HCT116 (cell line): ENCODE data around the gene CHRNB4.

Source experiments
- ATF3 ChIP-seq: IDR thresholded peaks from 2 replicates; pipeline ENCODE4 v1.6.1; 2012
- CTCF ChIP-seq, 3 experiments: fragments of 200-600 bp in 1 of 3; sonication (generic) in 1 of 3; IDR thresholded peaks in 2 of 3; conservative IDR thresholded peaks in 1 of 3; 2 replicates each; pipeline ENCODE4 v1.5.1; 2012 to 2017; ENCODE audit warnings: low read depth in 2 of 3, low read length in 2 of 3, antibody characterized with exemption in 1 of 3, borderline replicate concordance in 1 of 3, control low read depth in 1 of 3, mild to moderate bottlenecking in 1 of 3, mixed read lengths in 1 of 3, mixed run types in 1 of 3, moderate library complexity in 1 of 3; ENCODE audit not compliant: insufficient read depth in 1 of 3
- EGR1 ChIP-seq: IDR thresholded peaks from 2 replicates; pipeline ENCODE4 v1.6.1; 2012; ENCODE audit warnings: low read depth
- FOSL1 ChIP-seq: IDR thresholded peaks from 2 replicates; pipeline ENCODE4 v1.6.1; 2012; ENCODE audit warnings: low read depth
- JUND ChIP-seq: IDR thresholded peaks from 2 replicates; pipeline ENCODE4 v1.6.1; 2012
- RAD21 ChIP-seq: IDR thresholded peaks from 2 replicates; pipeline ENCODE4 v1.6.1; 2012; ENCODE audit warnings: low read depth, mild to moderate bottlenecking
- REST ChIP-seq: IDR thresholded peaks from 2 replicates; pipeline ENCODE4 v1.6.1; 2012; ENCODE audit warnings: low read depth
- YY1 ChIP-seq: IDR thresholded peaks from 2 replicates; pipeline ENCODE4 v1.6.1; 2011; ENCODE audit warnings: low read length, low read depth, moderate library complexity, mild to moderate bottlenecking; ENCODE audit not compliant: insufficient replicate concordance; ENCODE audit errors: extremely low read depth
- ZBTB33 ChIP-seq: IDR thresholded peaks from 2 replicates; pipeline ENCODE4 v1.6.1; 2011; ENCODE audit warnings: mild to moderate bottlenecking, low read length, moderate library complexity; ENCODE audit not compliant: insufficient replicate concordance; ENCODE audit errors: extremely low read depth
- ZFX ChIP-seq: fragments of 450-650 bp; IDR thresholded peaks from 2 replicates; pipeline ENCODE4 v1.6.1; 2017

- TF ChIP-seq CTCF (IDR thresholded peaks at IDR 0.05 in 2 of 3, conservative IDR thresholded peaks at IDR 0.05 in 1 of 3; ENCODE audit: borderline replicate concordance in 1 of 3, insufficient read depth in 1 of 3, low read depth in 2 of 3, low read length in 2 of 3) (no peak), YY1 (no peak), JUND (no peak), ZFX (no peak), FOSL1 (no peak), ATF3 (no peak), ZBTB33 (no peak), EGR1 (no peak), REST (no peak), RAD21 (no peak)
Measured at GRCh38 chr15:78668987-78669386, 28.0 kb upstream of the CHRNB4 start.
